Type B pancreatic cell (in vitro differentiated cells): ENCODE measurements around the gene UBE2N. TPM values are rescaled to one million over a fixed set of nuclear protein-coding genes. Genes with fewer than 3 reads are reported as not detected.

Source experiments
- DNase-seq: peaks from one replicate; pipeline ENCODE4 v3.0.0; 2021; ENCODE audit warnings: mixed read lengths; ENCODE audit not compliant: unreplicated experiment; ENCODE audit errors: extremely low spot score
- H3K27ac Mint-ChIP-seq: 2 replicates; pipeline ENCODE4 v1.8.0; 2021; ENCODE audit warnings: mild to moderate bottlenecking, mixed read lengths
- H3K27me3 Mint-ChIP-seq: 2 replicates; pipeline ENCODE4 v1.8.0; 2021; ENCODE audit warnings: mixed read lengths
- H3K36me3 Mint-ChIP-seq: 2 replicates; pipeline ENCODE4 v1.8.0; 2021; ENCODE audit warnings: mixed read lengths
- H3K4me1 Mint-ChIP-seq: one replicate; pipeline ENCODE4 v1.8.0; 2021; ENCODE audit warnings: mixed read lengths; ENCODE audit not compliant: unreplicated experiment
- H3K4me3 Mint-ChIP-seq: 2 replicates; pipeline ENCODE4 v1.8.0; 2021; ENCODE audit warnings: mild to moderate bottlenecking, mixed read lengths
- H3K9me3 Mint-ChIP-seq: 2 replicates; pipeline ENCODE4 v1.8.0; 2021; ENCODE audit warnings: mixed read lengths
- CTCF ChIP-seq: fragments of 200-600 bp; sonication (generic); conservative IDR thresholded peaks from 2 replicates; pipeline ENCODE4 v1.5.0; 2021; ENCODE audit warnings: antibody characterized with exemption, mild to moderate bottlenecking
- long read RNA-seq: library from polyadenylated mRNA; unstranded; transcript quantifications from one replicate; pipeline ENCODE4 v2.0.0, GENCODE V29; 2020
- total RNA-seq: library from RNA; stranded (reverse); gene quantifications from 2 replicates; pipeline ENCODE4 v1.2.1, GENCODE V29; 2021; ENCODE audit warnings: low replicate concordance

The UBE2N gene
- total RNA-seq, result 95.1 and 102 TPM in 2 replicates
- long read RNA-seq, full-length matches to known transcripts, result 312 of 320 reads
- long read RNA-seq, partial matches to known transcripts, result 4 of 320 reads
- long read RNA-seq, other reads (novel, unspliced or antisense), result 4 of 320 reads

GRCh38 chr12:93441617-93442410, at the start of gene UBE2N:
Gene UBE2N (minus strand): TSS chr12:93441947. CDS start chr12:93441884, 63 bp downstream.
- peak; percentile 99 for DNase-seq
- Mint-ChIP-seq H3K9me3 (no peaks in the 10 kb centered on the region), H3K4me1 (peaks cover 37% of the 10 kb centered on the region), H3K4me3 (peak within 1 kb of the TSS; percentile 95), H3K27me3 (no peaks in the 10 kb centered on the region), H3K36me3 (no peaks in the 10 kb centered on the region), H3K27ac (peak within 1 kb of the TSS; percentile 99)
- TF ChIP-seq CTCF, result peak; percentile 23

- Mint-ChIP-seq H3K9me3 (no peaks in the 10 kb centered on the region), H3K27ac (no peak overlapping the region), H3K36me3 (peaks cover 22% of the 10 kb centered on the region), H3K27me3 (no peaks in the 10 kb centered on the region), H3K4me1 (no peaks in the 10 kb centered on the region), H3K4me3 (no peak overlapping the region)
- DNase-seq, result no peak
- TF ChIP-seq CTCF, result no peak
Observed at GRCh38 chr12:93484315-93484981, 42.7 kb upstream of the UBE2N start.

GRCh38 chr12:93483151-93483807, 41.5 kb upstream of the UBE2N start:
- Mint-ChIP-seq H3K4me3 (no peak overlapping the region), H3K4me1 (no peaks in the 10 kb centered on the region), H3K9me3 (no peaks in the 10 kb centered on the region), H3K27me3 (no peaks in the 10 kb centered on the region), H3K27ac (no peak overlapping the region), H3K36me3 (peaks cover 14% of the 10 kb centered on the region)
- no peak for TF ChIP-seq CTCF
- no peak for DNase-seq

GRCh38 chr12:93482721-93483120, 41.0 kb upstream of the UBE2N start:
- Mint-ChIP-seq H3K27ac (no peak overlapping the region), H3K36me3 (peaks cover 14% of the 10 kb centered on the region), H3K9me3 (no peaks in the 10 kb centered on the region), H3K4me1 (no peaks in the 10 kb centered on the region), H3K27me3 (no peaks in the 10 kb centered on the region), H3K4me3 (no peak overlapping the region)
- no peak for DNase-seq
- no peak for TF ChIP-seq CTCF

- no peaks in the 10 kb centered on the region for H3K27me3 Mint-ChIP-seq
- no peak overlapping the region for H3K27ac Mint-ChIP-seq
- H3K36me3 Mint-ChIP-seq, result peaks cover 5% of the 10 kb centered on the region
- TF ChIP-seq CTCF, result no peak
- H3K4me3 Mint-ChIP-seq, result no peak overlapping the region
- H3K9me3 Mint-ChIP-seq, result no peaks in the 10 kb centered on the region
- H3K4me1 Mint-ChIP-seq, result peaks cover 4% of the 10 kb centered on the region
- no peak for DNase-seq
Observed at GRCh38 chr12:93476555-93476954, 34.8 kb upstream of the UBE2N start.
